Sigmoid colon (tissue), 4 donors: Measurements from ENCODE around the gene CTNND2.

ENCODE experiments used
- POLR2A ChIP-seq, 2 donors: fragments of 450-650 bp; IDR thresholded peaks; one replicate each; pipeline ENCODE4 v1.6.1; 2016; ENCODE audit warnings: antibody characterized with exemption in 2 of 2, mild to moderate bottlenecking in 2 of 2, moderate library complexity in 2 of 2
- POLR2AphosphoS5 ChIP-seq, 4 donors: sonication (generic); formaldehyde crosslinking; IDR thresholded peaks; one replicate each; pipeline ENCODE4 v1.6.1; 2017; ENCODE audit warnings: antibody characterized with exemption in 4 of 4

GRCh38 chr5:11683666-11684065 is 220.6 kb downstream of the CTNND2 start:
- TF ChIP-seq POLR2A (IDR thresholded peaks at IDR 0.05), result no peak
- no peak for TF ChIP-seq POLR2AphosphoS5 (IDR thresholded peaks at IDR 0.05)
